Activated T-cell treated with anti-CD3 and anti-CD28 coated beads, Interleukin-2, amount 50 U/mL, for 48 hours (primary cell): ENCODE measurements around the gene AIP.

ENCODE experiments used
- DNase-seq, 2 experiments: peaks; one replicate each; pipeline ENCODE4 v3.0.0-alpha.2; 2020

The AIP gene

GRCh38 chr11:67538306-67538705 is 55.5 kb downstream of the AIP start:
- DNase-seq = no peak

GRCh38 chr11:67538823-67539505 is 56.1 kb downstream of the AIP start:
- no peak for DNase-seq

- DNase-seq = no peak
These were observed 56.7 kb downstream of the AIP start for GRCh38 chr11:67539550-67539949.
